Uterus (tissue), 4 donors: ENCODE results near the gene CDKL1. TPM values are rescaled to one million over a fixed set of nuclear protein-coding genes. Genes with fewer than 3 reads are reported as not detected.

ENCODE experiments used
- DNase-seq, 2 donors: peaks; one replicate each; pipeline ENCODE4 v3.0.0-alpha.2; 2019 to 2020
- H3K27ac ChIP-seq, 2 donors: fragments of 200-600 bp; sonication (generic); 1 replicate in 1 of 2; 2 replicates in 1 of 2; pipeline ENCODE4 v1.5.1; 2016 to 2018
- H3K27me3 ChIP-seq, 2 donors: fragments of 200-600 bp; sonication (generic); one replicate each; pipeline ENCODE4 v1.5.1; 2018 to 2019; ENCODE audit warnings: control low read depth in 1 of 2
- H3K36me3 ChIP-seq, 2 donors: fragments of 200-600 bp; sonication (generic); one replicate each; pipeline ENCODE4 v1.5.1; 2019; ENCODE audit warnings: control low read depth in 1 of 2
- H3K4me1 ChIP-seq, 2 donors: fragments of 200-600 bp; sonication (generic); one replicate each; pipeline ENCODE4 v1.5.1; 2018 to 2019; ENCODE audit warnings: control low read depth in 1 of 2
- H3K4me3 ChIP-seq, 2 donors: fragments of 200-600 bp; sonication (generic); 1 replicate in 1 of 2; 2 replicates in 1 of 2; pipeline ENCODE4 v1.5.1; 2018 to 2019; ENCODE audit warnings: mild to moderate bottlenecking in 1 of 2
- H3K9me3 ChIP-seq, 2 donors: fragments of 200-600 bp; sonication (generic); one replicate each; pipeline ENCODE4 v1.5.1; 2019; ENCODE audit warnings: control low read depth in 1 of 2
- POLR2A ChIP-seq, 2 donors: fragments of 450-650 bp; IDR thresholded peaks; one replicate each; pipeline ENCODE4 v1.6.1; 2016; ENCODE audit warnings: antibody characterized with exemption in 2 of 2, mild to moderate bottlenecking in 1 of 2, moderate library complexity in 1 of 2
- intact Hi-C: fragments of 100-400 bp; cut with DNase I; formaldehyde crosslinking; loops from one replicate; pipeline ENCODE4 v1.15.1; 2023; ENCODE audit warnings: low total_unique reads
- total RNA-seq, 4 donors: library from RNA; depleted of rRNA in 3 of 4; stranded (reverse); fragments of >200 nt in 3 of 4; gene quantifications; one replicate each; pipeline versions ENCODE4 v1.1.0 to v1.2.4, GENCODE V29; 2014 to 2023
- TF ChIP-seq, protein P1 (sequence below), 4 experiments: fragments of 200-600 bp in 2 of 4; fragments of 450-650 bp in 2 of 4; sonication (generic) in 2 of 4; IDR thresholded peaks; one replicate each; pipeline ENCODE4 v1.5.1; 2016 to 2019; ENCODE audit warnings: antibody characterized with exemption in 4 of 4, mild to moderate bottlenecking in 2 of 4, moderate library complexity in 1 of 4
- donor health status: DM: yes; HTN: yes; CAD: no.

CDKL1 gene
- total RNA-seq, 4 donors from 2014 or later, result 6.8 to 38.1 (median 20.1) TPM

DNA sequence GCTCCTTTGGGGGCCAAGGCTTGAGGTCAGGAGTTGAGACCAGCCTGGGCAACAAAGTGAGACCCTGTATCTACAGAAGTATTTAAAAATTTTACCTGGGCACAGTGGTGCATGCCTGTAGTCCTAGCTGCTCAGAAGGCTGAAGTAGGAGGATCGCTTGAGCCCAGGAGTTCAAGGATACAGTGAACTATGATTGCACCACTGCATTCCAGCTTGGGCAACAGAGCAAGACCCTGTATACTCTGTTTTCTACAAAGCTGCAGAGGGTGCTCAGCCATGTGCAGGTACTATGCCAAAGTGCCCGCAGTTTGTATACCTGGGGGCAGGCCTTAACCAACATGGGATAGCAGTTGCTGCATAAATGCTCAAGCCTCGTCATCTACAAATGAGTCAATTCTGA lies 26.8 kb upstream of the CDKL1 start:
- Histone ChIP-seq H3K4me1 (no peaks in the 10 kb centered on the region), H3K36me3 (no peaks in the 10 kb centered on the region), H3K27me3 (no peaks in the 10 kb centered on the region), H3K9me3 (no peaks in the 10 kb centered on the region), H3K27ac (no peak overlapping the region), H3K4me3 (no peak overlapping the region)
- no peak for TF ChIP-seq POLR2A (IDR thresholded peaks at IDR 0.05)
- TF ChIP-seq, protein P1, sequence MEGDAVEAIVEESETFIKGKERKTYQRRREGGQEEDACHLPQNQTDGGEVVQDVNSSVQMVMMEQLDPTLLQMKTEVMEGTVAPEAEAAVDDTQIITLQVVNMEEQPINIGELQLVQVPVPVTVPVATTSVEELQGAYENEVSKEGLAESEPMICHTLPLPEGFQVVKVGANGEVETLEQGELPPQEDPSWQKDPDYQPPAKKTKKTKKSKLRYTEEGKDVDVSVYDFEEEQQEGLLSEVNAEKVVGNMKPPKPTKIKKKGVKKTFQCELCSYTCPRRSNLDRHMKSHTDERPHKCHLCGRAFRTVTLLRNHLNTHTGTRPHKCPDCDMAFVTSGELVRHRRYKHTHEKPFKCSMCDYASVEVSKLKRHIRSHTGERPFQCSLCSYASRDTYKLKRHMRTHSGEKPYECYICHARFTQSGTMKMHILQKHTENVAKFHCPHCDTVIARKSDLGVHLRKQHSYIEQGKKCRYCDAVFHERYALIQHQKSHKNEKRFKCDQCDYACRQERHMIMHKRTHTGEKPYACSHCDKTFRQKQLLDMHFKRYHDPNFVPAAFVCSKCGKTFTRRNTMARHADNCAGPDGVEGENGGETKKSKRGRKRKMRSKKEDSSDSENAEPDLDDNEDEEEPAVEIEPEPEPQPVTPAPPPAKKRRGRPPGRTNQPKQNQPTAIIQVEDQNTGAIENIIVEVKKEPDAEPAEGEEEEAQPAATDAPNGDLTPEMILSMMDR (IDR thresholded peaks at IDR 0.05), result no peak
- intact Hi-C loops, result no loop called here
- no peak for DNase-seq

DNA sequence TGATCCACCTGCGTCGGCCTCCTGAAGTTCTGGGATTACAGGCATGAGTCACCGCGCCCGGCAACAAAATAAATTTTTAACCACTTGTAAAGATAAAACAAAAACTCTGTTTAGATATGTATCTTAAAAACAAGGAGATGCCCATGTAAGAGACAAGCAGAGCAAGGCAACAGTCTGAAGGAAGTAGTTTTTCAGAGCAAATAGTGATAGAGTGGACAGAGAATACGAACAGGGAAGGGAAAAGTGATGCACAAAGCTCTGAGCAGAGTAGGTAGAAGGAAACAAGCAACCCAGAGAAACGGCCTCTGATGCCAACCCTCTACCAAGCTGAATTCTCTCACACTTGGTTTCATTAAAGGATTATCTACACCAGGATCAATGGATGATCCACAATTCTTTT lies 24.8 kb upstream of the CDKL1 start:
- intact Hi-C loops, result no loop called here
- no peaks in the 10 kb centered on the region for H3K36me3 ChIP-seq

DNA sequence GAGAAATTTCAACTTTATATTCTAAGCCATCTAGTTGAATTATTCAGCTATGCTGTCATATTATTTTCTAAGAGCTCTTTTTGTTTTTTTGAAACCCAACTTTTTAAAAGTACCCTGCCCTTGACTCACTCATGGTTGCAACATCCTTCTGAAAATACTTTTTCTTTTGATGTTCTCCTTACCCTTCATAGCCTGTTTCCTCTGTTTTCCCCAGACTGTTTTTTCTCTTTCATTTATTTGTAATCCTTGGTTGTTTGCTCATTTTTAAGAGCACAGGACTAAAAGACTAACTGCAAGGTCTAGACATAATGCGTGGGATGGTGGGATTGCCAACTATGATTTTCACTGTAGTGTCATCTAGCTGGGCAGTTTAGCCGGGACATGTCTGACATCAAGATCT lies 21.2 kb upstream of the CDKL1 start:
- TF ChIP-seq POLR2A (IDR thresholded peaks at IDR 0.05), result no peak
- TF ChIP-seq, protein P1 (IDR thresholded peaks at IDR 0.05), result no peak
- H3K9me3 ChIP-seq, result no peaks in the 10 kb centered on the region
- H3K27ac ChIP-seq, result peak overlapping the region in 1 of 2 donors; percentile 13
- H3K4me3 ChIP-seq, result no peak overlapping the region
- H3K4me1 ChIP-seq, result no peaks in the 10 kb centered on the region
- H3K36me3 ChIP-seq, result no peaks in the 10 kb centered on the region
- DNase-seq, result no peak
- intact Hi-C loops, result no loop called here
- H3K27me3 ChIP-seq, result no peaks in the 10 kb centered on the region

More for the DNA sequence above, 24.8 kb upstream of the CDKL1 start:
- DNase-seq, result no peak
- Histone ChIP-seq H3K4me1 (no peaks in the 10 kb centered on the region), H3K27me3 (no peaks in the 10 kb centered on the region), H3K9me3 (no peaks in the 10 kb centered on the region), H3K4me3 (no peak overlapping the region), H3K27ac (no peak overlapping the region)
- TF ChIP-seq, protein P1 (IDR thresholded peaks at IDR 0.05), result no peak
- TF ChIP-seq POLR2A (IDR thresholded peaks at IDR 0.05), result no peak

DNA sequence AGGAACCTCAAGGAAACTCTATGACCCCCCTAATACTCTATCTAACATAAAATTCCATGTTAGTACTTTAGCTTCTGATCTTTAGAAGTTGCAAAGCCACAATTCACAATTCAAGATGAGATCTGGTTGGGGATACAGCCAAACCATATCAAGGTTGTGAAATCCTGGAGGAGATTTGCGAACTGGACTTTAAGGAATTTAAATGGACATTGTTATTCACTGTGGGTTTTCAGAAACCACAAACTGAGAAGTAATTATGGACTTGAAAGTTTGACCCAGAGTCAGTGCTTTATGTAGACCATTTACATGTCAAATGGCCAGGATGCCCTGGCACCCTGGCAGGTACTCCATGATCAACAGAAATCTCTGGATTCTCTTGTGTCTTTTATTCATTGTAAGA lies 14.2 kb upstream of the CDKL1 start:
- no peak for TF ChIP-seq POLR2A (IDR thresholded peaks at IDR 0.05)
- DNase-seq, result no peak
- intact Hi-C loops, result no loop called here
- Histone ChIP-seq H3K27ac (no peak overlapping the region), H3K27me3 (no peaks in the 10 kb centered on the region), H3K36me3 (no peaks in the 10 kb centered on the region), H3K9me3 (no peaks in the 10 kb centered on the region), H3K4me1 (no peaks in the 10 kb centered on the region), H3K4me3 (no peak overlapping the region)

DNA sequence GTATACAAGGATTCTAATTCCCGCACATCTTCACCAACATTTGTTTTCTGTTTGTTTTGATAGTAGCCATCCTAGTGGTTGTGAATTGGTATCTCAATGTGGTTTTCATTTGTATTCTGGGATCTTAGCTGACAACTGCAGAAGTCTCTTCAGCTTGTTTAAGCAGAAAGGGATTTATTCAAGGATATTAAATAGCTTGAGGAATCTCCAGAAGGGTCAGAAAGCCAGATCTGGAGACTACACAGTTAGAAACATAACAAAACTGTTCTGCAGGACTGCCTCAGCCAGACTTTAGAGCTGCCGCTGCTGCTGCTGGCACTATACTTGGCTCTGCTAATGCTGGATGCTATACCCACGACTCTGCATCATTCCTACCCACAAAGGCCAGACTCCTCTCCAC lies 13.4 kb upstream of the CDKL1 start:
- no peaks in the 10 kb centered on the region for H3K4me1 ChIP-seq
- H3K27ac ChIP-seq, result no peak overlapping the region
- TF ChIP-seq, protein P1 (IDR thresholded peaks at IDR 0.05), result no peak
- no peak for TF ChIP-seq POLR2A (IDR thresholded peaks at IDR 0.05)
- DNase-seq, result no peak
- H3K36me3 ChIP-seq, result no peaks in the 10 kb centered on the region
- no peak overlapping the region for H3K4me3 ChIP-seq
- intact Hi-C loops, result no loop called here
- no peaks in the 10 kb centered on the region for H3K27me3 ChIP-seq
- no peaks in the 10 kb centered on the region for H3K9me3 ChIP-seq
